Measurements from ENCODE around the gene NPFF. TPM values are rescaled to one million over a fixed set of nuclear protein-coding genes. Genes with fewer than 3 reads are reported as not detected.

The NPFF gene
- total and polyA plus RNA-seq, 2 of the 13 experiments (the other 11 are each of a cell fraction or from before 2014, with no cell fraction given), result not detected

- H3K9ac ChIP-seq (ENCODE audit: insufficient read depth, low read depth, low read length), result no peak overlapping the region
- H3K9me3 ChIP-seq (ENCODE audit: low read length), result no peaks in the 10 kb centered on the region
- intact Hi-C loops (cut with micrococcal nuclease; ENCODE audit: unreplicated experiment), result no loop called here
- CTCF ChIA-PET (ENCODE audit: low intra/inter-chr PET ratio, low total read pairs), result no interaction called here
- H3K36me3 ChIP-seq (replicated peaks in 1 of 2; ENCODE audit: control insufficient read depth in 1 of 2, insufficient read depth in 2 of 2, low read length in 2 of 2), result no peaks in the 10 kb centered on the region
- no peak overlapping the region for H2AFZ ChIP-seq (ENCODE audit: low read length)
- no TSS peak for BruUV-seq (replicated peaks)
- no peaks in the 10 kb centered on the region; a peak in 1 of 5 replicates for H3K27me3 ChIP-seq (ENCODE audit: control insufficient read depth in 1 of 2, insufficient read depth in 2 of 2, low read length in 2 of 2)
- H3K4me2 ChIP-seq (ENCODE audit: low read depth, low read length), result peak overlapping the region; percentile 90; the same call in 1 of the 2 replicates
- ATAC-seq (no peak), DNase-seq (ENCODE audit: low spot score) (no peak), FAIRE-seq (no peak)
- H4K20me1 ChIP-seq (ENCODE audit: insufficient read depth, low read length), result no peaks in the 10 kb centered on the region
- 73% methylated on average over 2 of the region's 2 CpGs for WGBS (ENCODE audit: low lambda C conversion rate)
- TF ChIP-seq KLF12 (CRISPR knock-in tag; IDR thresholded peaks at IDR 0.05; ENCODE audit: borderline replicate concordance) (no peak), KMT2B (CRISPR knock-in tag; IDR thresholded peaks at IDR 0.05) (no peak), WIZ (CRISPR knock-in tag; IDR thresholded peaks at IDR 0.05) (no peak), CERS6 (CRISPR knock-in tag; IDR thresholded peaks at IDR 0.05) (no peak), CBFB (CRISPR knock-in tag; IDR thresholded peaks at IDR 0.05) (no peak)
- peaks cover 71% of the 10 kb centered on the region for H3K4me1 ChIP-seq (ENCODE audit: insufficient read depth, low read length)
- POLR2A ChIA-PET, result no interaction called here
- no peak overlapping the region for H3K27ac ChIP-seq (ENCODE audit: extremely low read length, insufficient read depth, low read length)
- no peak overlapping the region for H3K4me3 ChIP-seq (replicated peaks in 1 of 3; ENCODE audit: insufficient read depth in 1 of 3, low read depth in 2 of 3, low read length in 3 of 3)
- in situ Hi-C loops (cut with HindIII; ENCODE audit: extremely low pct_ligation_motif_present, low pct_unique_long_range_greater_than_20kb), result no loop called here
- peaks cover 16% of the 10 kb centered on the region for H3K79me2 ChIP-seq (ENCODE audit: insufficient read depth, low read length)
Observed at GRCh38 chr12:53498235-53498630, 9.1 kb downstream of the NPFF start.

- ChIA-PET POLR2A (no interaction called here), CTCF (ENCODE audit: low intra/inter-chr PET ratio, low total read pairs) (no interaction called here)
- Histone ChIP-seq H4K20me1 (ENCODE audit: insufficient read depth, low read length) (no peaks in the 10 kb centered on the region), H2AFZ (ENCODE audit: low read length) (no peak overlapping the region), H3K4me1 (ENCODE audit: insufficient read depth, low read length) (peaks cover 68% of the 10 kb centered on the region), H3K4me2 (ENCODE audit: low read depth, low read length) (no peak overlapping the region), H3K79me2 (ENCODE audit: insufficient read depth, low read length) (peaks cover 10% of the 10 kb centered on the region), H3K9ac (ENCODE audit: insufficient read depth, low read depth, low read length) (no peak overlapping the region), H3K9me3 (ENCODE audit: low read length) (no peaks in the 10 kb centered on the region), H3K4me3 (replicated peaks in 1 of 3; ENCODE audit: insufficient read depth in 1 of 3, low read depth in 2 of 3, low read length in 3 of 3) (no peak overlapping the region), H3K27me3 (ENCODE audit: control insufficient read depth in 1 of 2, insufficient read depth in 2 of 2, low read length in 2 of 2) (no peaks in the 10 kb centered on the region; a peak in 1 of 5 replicates), H3K27ac (ENCODE audit: extremely low read length, insufficient read depth, low read length) (no peak overlapping the region), H3K36me3 (replicated peaks in 1 of 2; ENCODE audit: control insufficient read depth in 1 of 2, insufficient read depth in 2 of 2, low read length in 2 of 2) (no peaks in the 10 kb centered on the region)
- intact Hi-C loops (cut with micrococcal nuclease; ENCODE audit: unreplicated experiment), result no loop called here
- no TSS peak for BruUV-seq (replicated peaks)
- DNase-seq (ENCODE audit: low spot score), result no peak
- ATAC-seq, result no peak
- in situ Hi-C loops (cut with HindIII; ENCODE audit: extremely low pct_ligation_motif_present, low pct_unique_long_range_greater_than_20kb), result no loop called here
- FAIRE-seq, result no peak
- TF ChIP-seq POLR2G (IDR thresholded peaks at IDR 0.05; ENCODE audit: low read depth, low read length) (0 out of 2 replicates have a peak, but pooled peaks have one; percentile 12), NR0B2 (CRISPR knock-in tag; IDR thresholded peaks at IDR 0.05) (no peak)
- WGBS (ENCODE audit: low lambda C conversion rate), result 40% methylated on average over 2 of the region's 3 CpGs
Observed at GRCh38 chr12:53497461-53497860, 9.8 kb downstream of the NPFF start.
